SJCRH30 (cell line): ENCODE results near the gene TRPC4AP. TPM values are rescaled to one million over a fixed set of nuclear protein-coding genes. Genes with fewer than 3 reads are reported as not detected.

Experiments
- DNase-seq, 2 experiments: peaks; one replicate each; pipeline ENCODE4 v3.0.0-alpha.2; 2015 to 2020
- H3K27ac ChIP-seq: fragments of 250-450 bp; sonication (Bioruptor Pico); 2 replicates; pipeline ENCODE4 v1.5.1; 2020; ENCODE audit warnings: mild to moderate bottlenecking, moderate library complexity
- H3K27me3 ChIP-seq: fragments of 250-450 bp; sonication (Bioruptor Pico); 2 replicates; pipeline ENCODE4 v1.5.1; 2020; ENCODE audit warnings: mild to moderate bottlenecking, moderate library complexity
- H3K36me3 ChIP-seq: fragments of 250-450 bp; sonication (Bioruptor Pico); 2 replicates; pipeline ENCODE4 v1.5.1; 2020; ENCODE audit warnings: mild to moderate bottlenecking, moderate library complexity
- H3K4me1 ChIP-seq: fragments of 250-450 bp; sonication (Bioruptor Pico); 2 replicates; pipeline ENCODE4 v1.5.1; 2020; ENCODE audit warnings: mild to moderate bottlenecking, moderate library complexity
- H3K4me3 ChIP-seq: fragments of 250-450 bp; sonication (Bioruptor Pico); 2 replicates; pipeline ENCODE4 v1.5.1; 2020; ENCODE audit warnings: mild to moderate bottlenecking, moderate library complexity
- H3K9me3 ChIP-seq: fragments of 250-450 bp; sonication (Bioruptor Pico); replicated peaks from 2 replicates; pipeline ENCODE4 v1.5.1; 2020; ENCODE audit warnings: mild to moderate bottlenecking, moderate library complexity
- total RNA-seq: library from RNA; depleted of rRNA; stranded (reverse); fragments of >200 nt; shearing (Covaris generic); gene quantifications from 2 replicates; pipeline ENCODE4 v1.2.3, GENCODE V29; 2014

TRPC4AP gene
- total RNA-seq, 1 experiment from 2014 or later = 68.9 TPM

GRCh38 chr20:35008411-35009342 lies 83.9 kb downstream of the TRPC4AP start:
- Histone ChIP-seq H3K27ac (no peak overlapping the region), H3K27me3 (no peaks in the 10 kb centered on the region), H3K9me3 (no peaks in the 10 kb centered on the region), H3K4me1 (peaks cover 3% of the 10 kb centered on the region; the same call in 1 of the 2 replicates), H3K36me3 (peaks cover 72% of the 10 kb centered on the region), H3K4me3 (no peak overlapping the region)
- DNase-seq = peak in 1 of 2 experiments; percentile 1

GRCh38 chr20:35007891-35008290 lies 84.7 kb downstream of the TRPC4AP start:
- Histone ChIP-seq H3K9me3 (no peaks in the 10 kb centered on the region), H3K27ac (no peak overlapping the region), H3K4me1 (no peaks in the 10 kb centered on the region), H3K36me3 (peaks cover 72% of the 10 kb centered on the region), H3K4me3 (no peak overlapping the region), H3K27me3 (no peaks in the 10 kb centered on the region)
- DNase-seq = peak in 1 of 2 experiments; percentile 3

GRCh38 chr20:35007413-35007812 lies 85.2 kb downstream of the TRPC4AP start:
- H3K4me3 ChIP-seq = no peak overlapping the region
- H3K27me3 ChIP-seq = no peaks in the 10 kb centered on the region
- DNase-seq = peak in 1 of 2 experiments; percentile 1
- H3K4me1 ChIP-seq = no peaks in the 10 kb centered on the region
- no peaks in the 10 kb centered on the region for H3K9me3 ChIP-seq
- H3K27ac ChIP-seq = no peak overlapping the region
- peaks cover 72% of the 10 kb centered on the region for H3K36me3 ChIP-seq

- H3K27me3 ChIP-seq = no peaks in the 10 kb centered on the region
- peak in 1 of 2 experiments; percentile 3 for DNase-seq
- H3K4me3 ChIP-seq = no peak overlapping the region
- H3K4me1 ChIP-seq = no peaks in the 10 kb centered on the region
- no peak overlapping the region for H3K27ac ChIP-seq
- H3K36me3 ChIP-seq = peaks cover 69% of the 10 kb centered on the region
- H3K9me3 ChIP-seq = no peaks in the 10 kb centered on the region
These were observed 86.1 kb downstream of the TRPC4AP start for GRCh38 chr20:35006531-35006971.

- Histone ChIP-seq H3K9me3 (no peaks in the 10 kb centered on the region), H3K36me3 (peaks cover 72% of the 10 kb centered on the region), H3K4me3 (no peak overlapping the region), H3K4me1 (no peaks in the 10 kb centered on the region), H3K27me3 (no peaks in the 10 kb centered on the region), H3K27ac (no peak overlapping the region)
- DNase-seq = peak in 1 of 2 experiments; percentile 1
These were observed 86.6 kb downstream of the TRPC4AP start for GRCh38 chr20:35006009-35006408.

GRCh38 chr20:35005463-35005961 lies 87.1 kb downstream of the TRPC4AP start:
- DNase-seq = peak in 1 of 2 experiments; percentile 0
- Histone ChIP-seq H3K9me3 (no peaks in the 10 kb centered on the region), H3K36me3 (peaks cover 70% of the 10 kb centered on the region), H3K4me1 (no peaks in the 10 kb centered on the region), H3K27ac (no peak overlapping the region), H3K27me3 (no peaks in the 10 kb centered on the region), H3K4me3 (no peak overlapping the region)

- Histone ChIP-seq H3K4me3 (no peak overlapping the region), H3K27me3 (no peaks in the 10 kb centered on the region), H3K36me3 (peaks cover 66% of the 10 kb centered on the region), H3K9me3 (no peaks in the 10 kb centered on the region), H3K4me1 (no peaks in the 10 kb centered on the region), H3K27ac (no peak overlapping the region)
- DNase-seq = no peak
These were observed 87.7 kb downstream of the TRPC4AP start for GRCh38 chr20:35004749-35005462.

- Histone ChIP-seq H3K4me3 (no peak overlapping the region), H3K36me3 (peaks cover 64% of the 10 kb centered on the region), H3K27me3 (no peaks in the 10 kb centered on the region), H3K27ac (no peak overlapping the region), H3K4me1 (no peaks in the 10 kb centered on the region), H3K9me3 (no peaks in the 10 kb centered on the region)
- DNase-seq = no peak
These were observed 88.4 kb downstream of the TRPC4AP start for GRCh38 chr20:35004051-35004725.

- H3K4me3 ChIP-seq = no peak overlapping the region
- peaks cover 63% of the 10 kb centered on the region for H3K36me3 ChIP-seq
- no peaks in the 10 kb centered on the region for H3K27me3 ChIP-seq
- no peaks in the 10 kb centered on the region for H3K9me3 ChIP-seq
- DNase-seq = no peak
- no peaks in the 10 kb centered on the region for H3K4me1 ChIP-seq
- no peak overlapping the region for H3K27ac ChIP-seq
These were observed 89.2 kb downstream of the TRPC4AP start for GRCh38 chr20:35003211-35004031.

- H3K27ac ChIP-seq = no peak overlapping the region
- no peak for DNase-seq
- peaks cover 60% of the 10 kb centered on the region for H3K36me3 ChIP-seq
These were observed 90.0 kb downstream of the TRPC4AP start for GRCh38 chr20:35002426-35003210.

GRCh38 chr20:35001596-35002362 lies 90.8 kb downstream of the TRPC4AP start:
- 0 out of 2 replicates have a peak, but pooled peaks cover under 1% of the 10 kb centered on the region for H3K4me1 ChIP-seq
- DNase-seq = no peak
- H3K27ac ChIP-seq = no peak overlapping the region
- no peak overlapping the region for H3K4me3 ChIP-seq
- peaks cover 58% of the 10 kb centered on the region for H3K36me3 ChIP-seq
- H3K27me3 ChIP-seq = no peaks in the 10 kb centered on the region
- H3K9me3 ChIP-seq = no peaks in the 10 kb centered on the region

More at GRCh38 chr20:35002426-35003210, 90.0 kb downstream of the TRPC4AP start:
- no peak overlapping the region for H3K4me3 ChIP-seq
- H3K4me1 ChIP-seq = no peaks in the 10 kb centered on the region
- no peaks in the 10 kb centered on the region for H3K9me3 ChIP-seq
- H3K27me3 ChIP-seq = no peaks in the 10 kb centered on the region

GRCh38 chr20:35000922-35001595 lies 91.5 kb downstream of the TRPC4AP start:
- H3K27me3 ChIP-seq = no peaks in the 10 kb centered on the region
- H3K4me3 ChIP-seq = no peak overlapping the region
- peaks cover 7% of the 10 kb centered on the region; the same call in 1 of the 2 replicates for H3K4me1 ChIP-seq
- H3K36me3 ChIP-seq = peaks cover 55% of the 10 kb centered on the region
- H3K9me3 ChIP-seq = no peaks in the 10 kb centered on the region
- no peak for DNase-seq
- H3K27ac ChIP-seq = no peak overlapping the region
